ENCODE results near the gene NAA15. TPM values are rescaled to one million over a fixed set of nuclear protein-coding genes. Genes with fewer than 3 reads are reported as not detected.

NAA15 gene
- polyA plus RNA-seq, 1 of the 3 experiments (the other 2 are of a cell fraction): 7.1 TPM

GRCh38 chr4:139279760-139280620 is 21.3 kb upstream of the NAA15 start, which contains the start of gene MGARP:
MGARP (minus strand) TSS chr4:139280225; CDS start chr4:139280158, 67 bp downstream.
- Histone ChIP-seq H3K27ac (ENCODE audit: low read depth in 2 of 2, low read length in 1 of 2) (no peak within 1 kb of the TSS), H3K79me2 (ENCODE audit: insufficient read depth) (no peaks in the 10 kb centered on the region), H3K27me3 (ENCODE audit: insufficient read depth) (no peaks in the 10 kb centered on the region), H3K9me3 (no peaks in the 10 kb centered on the region), H2AFZ (ENCODE audit: low read depth) (peak within 1 kb of the TSS; percentile 60; the same call in 1 of the 2 replicates), H3K4me1 (ENCODE audit: control insufficient read depth in 1 of 2, insufficient read depth in 2 of 2, low read depth in 1 of 2, low read length in 1 of 2) (peaks cover 0 to 4% of the 10 kb centered on the region in 2 experiments; a peak in 2 of 4 replicates), H4K20me1 (ENCODE audit: insufficient read depth) (no peaks in the 10 kb centered on the region), H3K4me3 (ENCODE audit: low read depth in 2 of 2, low read length in 1 of 2) (peak within 1 kb of the TSS; percentile 55 to 57), H3F3A (replicated peaks; ENCODE audit: insufficient read depth) (peaks cover 18% of the 10 kb centered on the region), H3K9ac (peak within 1 kb of the TSS; percentile 40; the same call in 1 of the 2 replicates), H3K4me2 (peak within 1 kb of the TSS; percentile 69), H3K36me3 (replicated peaks in 1 of 2; ENCODE audit: control insufficient read depth in 1 of 2, insufficient read depth in 2 of 2, low read length in 1 of 2) (no peaks in the 10 kb centered on the region), H3K9me2 (no peaks in the 10 kb centered on the region)
- ChIA-PET POLR2A (no interaction called here), CTCF (interaction anchor here (1.5 kb wide), 1 partner anchor 16 kb away, joined by 8 read pairs; no protein-coding TSS in a partner anchor)
- TF ChIP-seq RAD21 (IDR thresholded peaks at IDR 0.05; ENCODE audit: low read length) (no peak), CHD2 (IDR thresholded peaks at IDR 0.05; ENCODE audit: low read length, partially characterized antibody) (no peak), GABPA (IDR thresholded peaks at IDR 0.05; ENCODE audit: low read depth) (no peak), NRF1 (IDR thresholded peaks at IDR 0.05; ENCODE audit: low read depth, low read length) (no peak), EP300 (IDR thresholded peaks at IDR 0.05; ENCODE audit: borderline replicate concordance in 1 of 2, low read depth in 1 of 2, low read length in 1 of 2) (no peak), RFX5 (IDR thresholded peaks at IDR 0.05; ENCODE audit: low read length) (no peak), ZBTB33 (IDR thresholded peaks at IDR 0.05; ENCODE audit: borderline replicate concordance, low read depth) (no peak), TCF12 (IDR thresholded peaks at IDR 0.05) (no peak), YY1 (IDR thresholded peaks at IDR 0.05; ENCODE audit: low read depth) (no peak), USF1 (IDR thresholded peaks at IDR 0.05; ENCODE audit: borderline replicate concordance, low read depth) (no peak), CTCF (IDR thresholded peaks at IDR 0.05) (no peak)
- 57% methylated on average over 51 of the region's 51 CpGs for WGBS (ENCODE audit: low lambda C conversion rate)
- peak; percentile 66 for DNase-seq

Measured in SK-N-SH (cell line).